Measurements from ENCODE around the gene ATE1.

The ATE1 gene

DNA sequence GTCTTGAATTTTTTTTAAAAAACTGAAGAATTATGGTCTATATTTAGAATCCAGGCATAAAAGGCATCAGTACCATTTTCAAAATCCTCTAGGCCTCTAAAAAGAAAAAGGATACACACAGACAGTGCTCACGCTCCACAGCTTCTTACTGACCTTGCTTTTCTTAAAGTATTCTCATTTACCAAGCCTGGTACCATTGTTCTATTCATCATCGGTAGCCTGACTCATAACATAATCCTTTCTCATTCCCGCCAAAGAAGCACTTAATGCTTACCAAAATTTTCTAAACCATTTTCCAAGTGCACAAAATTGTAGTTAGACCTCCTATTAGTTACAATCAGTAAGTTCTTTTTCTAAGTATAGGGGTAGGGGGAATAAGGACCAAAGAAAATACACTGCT is 54.6 kb downstream of the ATE1 start:
- TF ChIP-seq, protein P1, sequence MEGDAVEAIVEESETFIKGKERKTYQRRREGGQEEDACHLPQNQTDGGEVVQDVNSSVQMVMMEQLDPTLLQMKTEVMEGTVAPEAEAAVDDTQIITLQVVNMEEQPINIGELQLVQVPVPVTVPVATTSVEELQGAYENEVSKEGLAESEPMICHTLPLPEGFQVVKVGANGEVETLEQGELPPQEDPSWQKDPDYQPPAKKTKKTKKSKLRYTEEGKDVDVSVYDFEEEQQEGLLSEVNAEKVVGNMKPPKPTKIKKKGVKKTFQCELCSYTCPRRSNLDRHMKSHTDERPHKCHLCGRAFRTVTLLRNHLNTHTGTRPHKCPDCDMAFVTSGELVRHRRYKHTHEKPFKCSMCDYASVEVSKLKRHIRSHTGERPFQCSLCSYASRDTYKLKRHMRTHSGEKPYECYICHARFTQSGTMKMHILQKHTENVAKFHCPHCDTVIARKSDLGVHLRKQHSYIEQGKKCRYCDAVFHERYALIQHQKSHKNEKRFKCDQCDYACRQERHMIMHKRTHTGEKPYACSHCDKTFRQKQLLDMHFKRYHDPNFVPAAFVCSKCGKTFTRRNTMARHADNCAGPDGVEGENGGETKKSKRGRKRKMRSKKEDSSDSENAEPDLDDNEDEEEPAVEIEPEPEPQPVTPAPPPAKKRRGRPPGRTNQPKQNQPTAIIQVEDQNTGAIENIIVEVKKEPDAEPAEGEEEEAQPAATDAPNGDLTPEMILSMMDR (IDR thresholded peaks at IDR 0.05; ENCODE audit: control insufficient read depth, insufficient read depth, low read depth, low read length, missing control alignments), result no peak
- no peak for DNase-seq (ENCODE audit: low read depth)
- H3K4me3 ChIP-seq (ENCODE audit: control insufficient read depth, low read depth, low read length), result no peak overlapping the region

DNA sequence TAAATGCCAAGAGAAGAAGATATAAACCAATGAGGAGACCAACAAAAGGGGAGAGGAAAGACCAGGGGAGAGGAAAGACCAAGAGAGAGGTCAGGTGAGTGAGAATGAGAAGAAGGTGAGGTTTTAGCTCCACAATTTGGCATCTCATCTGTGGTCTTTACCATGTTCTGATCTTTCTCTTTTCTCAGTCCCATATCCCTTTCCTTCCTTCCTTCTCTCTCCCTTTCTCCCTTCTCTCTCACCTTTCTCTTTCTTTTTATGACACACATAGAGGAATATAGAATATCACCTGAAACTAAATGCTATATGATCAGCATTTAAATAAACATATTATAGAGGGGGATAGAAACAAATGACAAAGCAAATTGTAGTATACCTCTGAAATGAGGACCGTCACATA is 57.4 kb downstream of the ATE1 start:
- H3K4me3 ChIP-seq (ENCODE audit: control insufficient read depth, low read depth, low read length), result no peak overlapping the region
- no peak for DNase-seq (ENCODE audit: low read depth)
- TF ChIP-seq, protein P1 (IDR thresholded peaks at IDR 0.05; ENCODE audit: control insufficient read depth, insufficient read depth, low read depth, low read length, missing control alignments), result no peak

DNA sequence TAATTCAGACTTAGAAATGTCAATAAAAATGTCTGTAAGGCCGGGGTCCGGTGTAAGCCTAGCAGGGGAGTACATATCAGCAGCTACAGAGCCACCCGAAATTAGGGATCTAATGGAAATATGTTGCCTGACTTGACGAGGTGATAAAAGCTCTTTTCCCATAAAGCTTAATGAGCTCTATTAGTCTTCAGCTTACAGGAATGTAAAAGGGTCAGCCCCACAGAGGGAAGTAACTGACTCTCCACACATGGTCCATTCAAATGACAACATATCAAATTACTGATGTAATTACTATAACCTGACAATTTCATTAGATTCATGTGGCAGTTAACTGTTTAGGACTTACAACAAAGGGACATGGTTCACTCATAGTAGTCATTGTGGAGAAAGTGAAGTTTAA is 62.3 kb downstream of the ATE1 start:
- no peak for DNase-seq (ENCODE audit: low read depth)
- TF ChIP-seq, protein P1 (IDR thresholded peaks at IDR 0.05; ENCODE audit: control insufficient read depth, insufficient read depth, low read depth, low read length, missing control alignments), result no peak
- H3K4me3 ChIP-seq (ENCODE audit: control insufficient read depth, low read depth, low read length), result no peak overlapping the region

- no peak overlapping the region for H3K4me3 ChIP-seq (ENCODE audit: control insufficient read depth, low read depth, low read length)
- DNase-seq (ENCODE audit: low read depth), result no peak
- TF ChIP-seq, protein P1 (IDR thresholded peaks at IDR 0.05; ENCODE audit: control insufficient read depth, insufficient read depth, low read depth, low read length, missing control alignments), result no peak
Measured at GRCh38 chr10:121864653-121865052, 63.2 kb downstream of the ATE1 start.

GRCh38 chr10:121864168-121864567 is 63.7 kb downstream of the ATE1 start:
- no peak for DNase-seq (ENCODE audit: low read depth)
- H3K4me3 ChIP-seq (ENCODE audit: control insufficient read depth, low read depth, low read length), result no peak overlapping the region
- TF ChIP-seq, protein P1 (IDR thresholded peaks at IDR 0.05; ENCODE audit: control insufficient read depth, insufficient read depth, low read depth, low read length, missing control alignments), result no peak

DNA sequence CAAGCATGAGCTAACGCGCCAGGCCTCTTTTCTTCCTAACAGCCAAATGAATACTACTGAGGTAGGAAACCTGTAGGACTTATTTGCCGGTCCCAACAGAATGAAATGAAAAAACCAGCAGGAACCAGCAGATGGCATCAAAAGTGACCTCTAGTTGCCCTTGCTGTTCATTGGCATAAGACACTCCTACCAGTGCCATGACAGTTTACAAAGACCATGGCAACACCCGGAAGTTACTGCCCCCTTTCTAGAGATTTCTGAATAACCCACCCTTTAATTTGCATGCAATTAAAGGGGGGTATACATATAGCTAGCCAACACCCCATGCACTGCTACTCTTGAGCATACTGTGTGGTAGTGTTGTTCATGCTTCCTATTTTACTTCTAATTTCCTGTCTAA is 65.2 kb downstream of the ATE1 start:
- TF ChIP-seq, protein P1 (IDR thresholded peaks at IDR 0.05; ENCODE audit: control insufficient read depth, insufficient read depth, low read depth, low read length, missing control alignments), result no peak
- DNase-seq (ENCODE audit: low read depth), result no peak
- no peak overlapping the region for H3K4me3 ChIP-seq (ENCODE audit: control insufficient read depth, low read depth, low read length)

DNA sequence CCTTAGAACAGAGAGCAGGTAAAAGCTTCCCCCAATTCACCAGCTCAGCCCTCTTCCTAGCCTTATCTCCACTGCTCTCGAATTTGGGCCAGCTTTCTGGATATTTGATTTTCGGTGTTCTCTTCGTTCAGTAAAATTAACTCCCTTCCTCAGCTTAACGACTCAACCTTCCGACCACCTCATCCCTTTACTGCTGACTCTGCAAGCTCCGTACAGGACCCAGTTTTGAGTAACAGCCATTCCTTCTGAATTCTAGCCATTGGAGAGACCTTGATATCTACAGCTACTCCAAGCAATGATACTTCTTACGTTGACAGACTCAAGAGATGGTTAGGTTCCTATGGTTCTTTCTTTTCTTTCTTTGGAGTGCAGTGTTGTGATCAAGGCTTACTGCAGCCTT is 65.8 kb downstream of the ATE1 start:
- H3K4me3 ChIP-seq (ENCODE audit: control insufficient read depth, low read depth, low read length), result no peak overlapping the region
- no peak for DNase-seq (ENCODE audit: low read depth)
- TF ChIP-seq, protein P1 (IDR thresholded peaks at IDR 0.05; ENCODE audit: control insufficient read depth, insufficient read depth, low read depth, low read length, missing control alignments), result no peak

All from AG09309 (cell line).